ENCODE data around the gene EVA1C. TPM values are rescaled to one million over a fixed set of nuclear protein-coding genes. Genes with fewer than 3 reads are reported as not detected.
"Not testable (repeated sequence)": the region's sequence is repeated elsewhere in the genome, so short reads cannot be mapped to it uniquely, and the experiment has no call there.

The EVA1C gene
- total RNA-seq, 2 donors from 2014 or later, result 22.1 to 52.8 TPM

GRCh38 chr21:32388306-32388705 lies 24.2 kb upstream of the EVA1C start:
- intact Hi-C loops (cut with DNase I), result no loop called here
- ATAC-seq (no peak), DNase-seq (no peak)

- intact Hi-C loops (cut with DNase I), result no loop called here
- DNase-seq, result no peak
- no peak for ATAC-seq
These were observed 23.0 kb upstream of the EVA1C start for GRCh38 chr21:32389337-32390015.

- ATAC-seq; DNase-seq; intact Hi-C loops (cut with DNase I): not testable (repeated sequence)
These were observed 21.8 kb upstream of the EVA1C start for GRCh38 chr21:32390537-32391224.

GRCh38 chr21:32391755-32392154 lies 20.8 kb upstream of the EVA1C start:
- intact Hi-C loops (cut with DNase I), result no loop called here
- ATAC-seq (no peak), DNase-seq (no peak)

- intact Hi-C loops (cut with DNase I), result no loop called here
- DNase-seq (no peak), ATAC-seq (peak in 1 of 2 donors; percentile 36)
These were observed 20.1 kb upstream of the EVA1C start for GRCh38 chr21:32392299-32392879.

GRCh38 chr21:32392880-32393676 lies 19.4 kb upstream of the EVA1C start, which contains the start of gene URB1:
URB1 (minus strand) TSS chr21:32393012; CDS start chr21:32392910, 102 bp downstream.
- DNase-seq (peak; percentile 95), ATAC-seq (peak; percentile 99 to 100)
- intact Hi-C loops (cut with DNase I), result no loop called here

- no peak for DNase-seq
These were observed 18.9 kb upstream of the EVA1C start for GRCh38 chr21:32393677-32394001.

GRCh38 chr21:32403201-32403777 lies 9.2 kb upstream of the EVA1C start:
- intact Hi-C loops (cut with DNase I), result loop anchor here in 1 of 2 donors (2.0 to 5.0 kb wide), 2 partner anchors 166 to 194 kb away; no protein-coding TSS in a partner anchor
- peak; percentile 88 to 89 for ATAC-seq
- DNase-seq, result peak; percentile 72

More at GRCh38 chr21:32393677-32394001, 18.9 kb upstream of the EVA1C start:
- intact Hi-C loops (cut with DNase I), result no loop called here
- ATAC-seq, result no peak

GRCh38 chr21:32406405-32406804 lies 6.1 kb upstream of the EVA1C start:
- peak in 1 of 2 donors; percentile 11 for ATAC-seq
- intact Hi-C loops (cut with DNase I), result loop anchor here in 1 of 2 donors (5.0 kb wide), 1 partner anchor 161 kb away; no protein-coding TSS in a partner anchor
- DNase-seq, result peak; percentile 46

GRCh38 chr21:32410291-32410690 lies 2.2 kb upstream of the EVA1C start:
- ATAC-seq, result no peak
- no peak for DNase-seq
- intact Hi-C loops (cut with DNase I), result loop anchor here in 1 of 2 donors (5.0 kb wide), 1 partner anchor 42 kb away; no protein-coding TSS in a partner anchor

- ATAC-seq (no peak), DNase-seq (no peak)
- intact Hi-C loops (cut with DNase I), result loop anchor here in 1 of 2 donors (5.0 kb wide), 1 partner anchor 41 kb away; no protein-coding TSS in a partner anchor
These were observed 1.6 kb upstream of the EVA1C start for GRCh38 chr21:32410916-32411315.

- DNase-seq (peak; percentile 96), ATAC-seq (peak; percentile 87 to 90)
- intact Hi-C loops (cut with DNase I), result loop anchor here in 1 of 2 donors (2.0 to 5.0 kb wide), 2 partner anchors 41 to 111 kb away; no protein-coding TSS in a partner anchor
These were observed 950 bp upstream of the EVA1C start for GRCh38 chr21:32411350-32412161.

GRCh38 chr21:32413015-32413504 lies 554 bp downstream of the EVA1C start:
- intact Hi-C loops (cut with DNase I), result loop anchor here in 1 of 2 donors (2.0 to 5.0 kb wide), 2 partner anchors 39 to 110 kb away; no protein-coding TSS in a partner anchor
- DNase-seq, result peak; percentile 66
- peak; percentile 7 to 8 for ATAC-seq

GRCh38 chr21:32413697-32414578 lies 1.4 kb downstream of the EVA1C start:
- ATAC-seq, result no peak
- peak; percentile 61 for DNase-seq
- intact Hi-C loops (cut with DNase I), result loop anchor here in 1 of 2 donors (2.0 to 5.0 kb wide), 2 partner anchors 38 to 109 kb away; no protein-coding TSS in a partner anchor

GRCh38 chr21:32414579-32415358 lies 2.3 kb downstream of the EVA1C start:
- no peak for DNase-seq
- intact Hi-C loops (cut with DNase I), result loop anchor here in 1 of 2 donors (5.0 kb wide), 1 partner anchor 38 kb away; no protein-coding TSS in a partner anchor
- ATAC-seq, result no peak

Measured in left cardiac atrium (tissue), 4 donors.